BE2C (cell line): ENCODE data around the gene PFKL.
A peak's percentile ranks its signal among the peaks of the same experiment; 100 is the strongest.

Experiments
- DNase-seq: peaks from one replicate; pipeline ENCODE4 v3.0.0-alpha.2; 2020
- H3K27me3 ChIP-seq: fragments of 250-450 bp; sonication (Bioruptor Pico); 2 replicates; pipeline ENCODE4 v1.5.1; 2020; ENCODE audit warnings: mild to moderate bottlenecking
- H3K36me3 ChIP-seq: fragments of 250-450 bp; sonication (Bioruptor Pico); 2 replicates; pipeline ENCODE4 v1.5.1; 2020; ENCODE audit warnings: mild to moderate bottlenecking
- H3K4me1 ChIP-seq: fragments of 250-450 bp; sonication (Bioruptor Pico); 2 replicates; pipeline ENCODE4 v1.5.1; 2020
- H3K4me3 ChIP-seq: 2 replicates; pipeline ENCODE4 v1.5.1; 2011; ENCODE audit warnings: low read depth, low read length
- H3K9me3 ChIP-seq: fragments of 250-450 bp; sonication (Bioruptor Pico); 2 replicates; pipeline ENCODE4 v1.5.1; 2020
- TF ChIP-seq, protein P1 (sequence below): IDR thresholded peaks from 2 replicates; pipeline ENCODE4 v1.5.1; 2012; ENCODE audit warnings: mild to moderate bottlenecking, low read depth, low read length

Gene PFKL

DNA sequence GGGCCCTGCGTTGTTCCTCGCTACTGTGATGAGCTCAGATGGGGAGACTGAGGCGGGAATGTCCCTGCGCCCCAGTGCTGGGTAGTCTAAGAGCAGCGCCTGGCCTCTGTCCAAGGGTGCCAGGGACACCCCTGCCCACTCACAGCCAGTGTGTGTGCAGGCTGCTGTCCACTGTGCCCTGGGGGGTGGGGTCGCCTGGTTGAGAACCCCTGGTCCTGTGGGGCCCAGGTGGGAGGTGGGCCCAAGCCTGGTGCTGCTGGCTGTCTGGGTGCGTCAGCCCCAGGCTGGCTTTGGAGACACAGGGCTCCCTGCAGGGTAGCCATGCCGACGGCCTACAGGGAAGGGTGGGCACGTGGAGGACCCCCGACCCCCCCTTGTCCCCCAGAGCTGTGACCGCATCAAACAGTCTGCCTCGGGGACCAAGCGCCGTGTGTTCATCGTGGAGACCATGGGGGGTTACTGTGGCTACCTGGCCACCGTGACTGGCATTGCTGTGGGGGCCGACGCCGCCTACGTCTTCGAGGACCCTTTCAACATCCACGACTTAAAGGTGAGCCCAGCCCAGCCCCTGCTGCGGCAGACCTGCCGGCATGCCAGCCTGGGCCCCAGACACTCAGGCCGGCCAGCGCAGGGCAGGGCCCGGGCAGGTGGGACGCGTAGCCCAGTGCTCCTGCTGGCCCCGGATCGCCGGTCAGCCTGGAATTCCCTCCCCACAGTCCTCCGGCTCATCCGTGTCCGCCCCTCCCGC is 24.4 kb downstream of the PFKL start:
- Histone ChIP-seq H3K9me3 (no peaks in the 10 kb centered on the region), H3K4me1 (peaks cover 11% of the 10 kb centered on the region), H3K4me3 (no peak overlapping the region), H3K36me3 (peaks cover 4% of the 10 kb centered on the region; the same call in 1 of the 2 replicates), H3K27me3 (no peaks in the 10 kb centered on the region)
- TF ChIP-seq, protein P1, sequence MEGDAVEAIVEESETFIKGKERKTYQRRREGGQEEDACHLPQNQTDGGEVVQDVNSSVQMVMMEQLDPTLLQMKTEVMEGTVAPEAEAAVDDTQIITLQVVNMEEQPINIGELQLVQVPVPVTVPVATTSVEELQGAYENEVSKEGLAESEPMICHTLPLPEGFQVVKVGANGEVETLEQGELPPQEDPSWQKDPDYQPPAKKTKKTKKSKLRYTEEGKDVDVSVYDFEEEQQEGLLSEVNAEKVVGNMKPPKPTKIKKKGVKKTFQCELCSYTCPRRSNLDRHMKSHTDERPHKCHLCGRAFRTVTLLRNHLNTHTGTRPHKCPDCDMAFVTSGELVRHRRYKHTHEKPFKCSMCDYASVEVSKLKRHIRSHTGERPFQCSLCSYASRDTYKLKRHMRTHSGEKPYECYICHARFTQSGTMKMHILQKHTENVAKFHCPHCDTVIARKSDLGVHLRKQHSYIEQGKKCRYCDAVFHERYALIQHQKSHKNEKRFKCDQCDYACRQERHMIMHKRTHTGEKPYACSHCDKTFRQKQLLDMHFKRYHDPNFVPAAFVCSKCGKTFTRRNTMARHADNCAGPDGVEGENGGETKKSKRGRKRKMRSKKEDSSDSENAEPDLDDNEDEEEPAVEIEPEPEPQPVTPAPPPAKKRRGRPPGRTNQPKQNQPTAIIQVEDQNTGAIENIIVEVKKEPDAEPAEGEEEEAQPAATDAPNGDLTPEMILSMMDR = no peak
- DNase-seq = no peak

GRCh38 chr21:44324854-44325107 is 24.9 kb downstream of the PFKL start:
- Histone ChIP-seq H3K4me1 (peaks cover 15% of the 10 kb centered on the region), H3K27me3 (no peaks in the 10 kb centered on the region), H3K36me3 (peaks cover 4% of the 10 kb centered on the region; the same call in 1 of the 2 replicates), H3K4me3 (no peak overlapping the region), H3K9me3 (no peaks in the 10 kb centered on the region)
- no peak for DNase-seq
- TF ChIP-seq, protein P1 = no peak

DNA sequence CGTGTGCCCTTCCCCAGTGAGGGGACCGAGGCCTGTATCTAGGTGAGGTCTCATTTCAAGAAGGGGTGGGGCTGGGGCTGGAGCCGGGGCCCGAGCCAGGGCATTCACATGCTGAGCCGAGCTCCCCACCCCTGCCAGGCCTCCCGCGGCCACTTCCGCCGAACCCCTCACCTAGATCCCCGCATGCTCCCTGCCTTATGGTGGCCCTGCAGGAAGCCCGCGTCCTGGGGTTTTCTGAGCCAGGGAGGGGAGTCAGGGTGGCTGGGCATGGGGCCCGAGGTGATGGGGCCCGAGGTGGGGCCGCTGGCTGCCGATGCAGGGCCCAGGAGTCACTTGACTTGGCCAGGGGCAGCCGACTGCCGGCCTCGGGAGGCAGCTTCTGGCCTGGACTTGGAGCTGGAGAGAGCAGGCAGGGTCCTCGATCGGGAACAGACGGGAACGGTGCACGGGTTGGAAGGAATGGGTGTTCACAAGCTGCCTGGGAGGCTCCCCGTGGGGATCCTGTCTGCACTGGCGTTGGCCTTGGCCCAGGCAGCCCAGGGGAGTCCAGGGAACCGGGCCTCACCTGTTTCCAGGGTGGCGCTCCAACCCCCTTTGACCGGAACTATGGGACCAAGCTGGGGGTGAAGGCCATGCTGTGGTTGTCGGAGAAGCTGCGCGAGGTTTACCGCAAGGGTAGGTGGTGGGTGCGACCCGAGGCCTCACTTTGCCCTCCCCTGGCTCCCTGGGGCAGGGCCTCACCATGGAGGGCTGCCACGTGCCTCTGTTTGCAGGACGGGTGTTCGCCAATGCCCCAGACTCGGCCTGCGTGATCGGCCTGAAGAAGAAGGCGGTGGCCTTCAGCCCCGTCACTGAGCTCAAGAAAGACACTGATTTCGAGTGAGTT is 25.8 kb downstream of the PFKL start:
- DNase-seq = no peak
- peaks cover 15% of the 10 kb centered on the region for H3K4me1 ChIP-seq
- H3K27me3 ChIP-seq = no peaks in the 10 kb centered on the region
- H3K9me3 ChIP-seq = no peaks in the 10 kb centered on the region
- peaks cover 4% of the 10 kb centered on the region; the same call in 1 of the 2 replicates for H3K36me3 ChIP-seq
- TF ChIP-seq, protein P1 = no peak
- H3K4me3 ChIP-seq = no peak overlapping the region

GRCh38 chr21:44326272-44326647 is 26.4 kb downstream of the PFKL start:
- H3K9me3 ChIP-seq = no peaks in the 10 kb centered on the region
- H3K27me3 ChIP-seq = no peaks in the 10 kb centered on the region
- H3K4me3 ChIP-seq = no peak overlapping the region
- TF ChIP-seq, protein P1 = no peak
- H3K36me3 ChIP-seq = peaks cover 4% of the 10 kb centered on the region; the same call in 1 of the 2 replicates
- H3K4me1 ChIP-seq = peaks cover 15% of the 10 kb centered on the region
- DNase-seq = no peak

- peaks cover 4% of the 10 kb centered on the region; the same call in 1 of the 2 replicates for H3K36me3 ChIP-seq
- H3K27me3 ChIP-seq = no peaks in the 10 kb centered on the region
- peak; percentile 81 for DNase-seq
- H3K4me3 ChIP-seq = no peak overlapping the region
- TF ChIP-seq, protein P1 = peak; percentile 31; the same call in 1 of the 2 replicates
- peaks cover 15% of the 10 kb centered on the region for H3K4me1 ChIP-seq
- H3K9me3 ChIP-seq = no peaks in the 10 kb centered on the region
Observed at GRCh38 chr21:44326716-44327602, 27.1 kb downstream of the PFKL start.
